Liver (tissue), 9 donors: ENCODE data around the gene PFKFB3. TPM values are rescaled to one million over a fixed set of nuclear protein-coding genes. Genes with fewer than 3 reads are reported as not detected.

Experiments
- DNase-seq: peaks from one replicate; pipeline ENCODE4 v3.0.0-alpha.2; 2017; ENCODE audit warnings: low spot score
- H3K27ac ChIP-seq, 2 donors: one replicate each; pipeline ENCODE4 v1.7.0; 2013; ENCODE audit warnings: inconsistent platforms in 2 of 2, low read length in 2 of 2, control low read depth in 1 of 2, low read depth in 1 of 2, mild to moderate bottlenecking in 1 of 2
- H3K27me3 ChIP-seq, 4 donors: one replicate each; pipeline versions ENCODE4 v1.6.1 to v1.7.0; 2013; ENCODE audit warnings: low read length in 3 of 4, inconsistent platforms in 1 of 4, mild to moderate bottlenecking in 1 of 4, moderate library complexity in 1 of 4; ENCODE audit not compliant: control insufficient read depth in 4 of 4, insufficient read depth in 4 of 4
- H3K36me3 ChIP-seq, 4 donors: one replicate each; pipeline versions ENCODE4 v1.6.1 to v1.7.0; 2013; ENCODE audit warnings: low read length in 3 of 4, mild to moderate bottlenecking in 3 of 4, low read depth in 1 of 4, moderate library complexity in 1 of 4; ENCODE audit not compliant: control insufficient read depth in 4 of 4, insufficient read depth in 3 of 4
- H3K4me1 ChIP-seq, 4 donors: one replicate each; pipeline versions ENCODE4 v1.6.1 to v1.7.0; 2013; ENCODE audit warnings: low read length in 3 of 4, mild to moderate bottlenecking in 3 of 4, moderate library complexity in 1 of 4; ENCODE audit not compliant: control insufficient read depth in 4 of 4, insufficient read depth in 4 of 4
- H3K4me3 ChIP-seq, 3 donors: one replicate each; pipeline versions ENCODE4 v1.6.1 to v1.7.0; 2013; ENCODE audit warnings: low read length in 3 of 3, control low read depth in 1 of 3, low read depth in 1 of 3, mild to moderate bottlenecking in 1 of 3
- H3K9ac ChIP-seq, 2 donors: one replicate each; pipeline ENCODE4 v1.7.0; 2013; ENCODE audit warnings: low read length in 2 of 2, mild to moderate bottlenecking in 2 of 2, moderate library complexity in 2 of 2, control low read depth in 1 of 2, low read depth in 1 of 2
- H3K9me3 ChIP-seq, 4 donors: one replicate each; pipeline versions ENCODE4 v1.6.1 to v1.7.0; 2013; ENCODE audit warnings: low read length in 3 of 4; ENCODE audit not compliant: control insufficient read depth in 4 of 4
- EGR1 ChIP-seq, 2 donors: IDR thresholded peaks; 2 replicates each; pipeline ENCODE4 v1.6.1; 2016 to 2018; ENCODE audit warnings: antibody characterized with exemption in 2 of 2, low read depth in 2 of 2
- FOXA2 ChIP-seq: IDR thresholded peaks from 2 replicates; pipeline ENCODE4 v1.6.1; 2016; ENCODE audit warnings: antibody characterized with exemption
- GABPA ChIP-seq, 2 donors: IDR thresholded peaks in 1 of 2; conservative IDR thresholded peaks in 1 of 2; 2 replicates each; pipeline ENCODE4 v1.6.1; 2016; ENCODE audit warnings: antibody characterized with exemption in 2 of 2, mild to moderate bottlenecking in 1 of 2, moderate library complexity in 1 of 2
- HNF4A ChIP-seq, 2 donors: conservative IDR thresholded peaks; 2 replicates each; pipeline ENCODE4 v1.6.1; 2016; ENCODE audit warnings: antibody characterized with exemption in 2 of 2, mild to moderate bottlenecking in 2 of 2
- HNF4G ChIP-seq: IDR thresholded peaks from 2 replicates; pipeline ENCODE4 v1.6.1; 2016; ENCODE audit warnings: antibody characterized with exemption
- JUND ChIP-seq, 2 donors: IDR thresholded peaks; 2 replicates each; pipeline ENCODE4 v1.6.1; 2016; ENCODE audit warnings: antibody characterized with exemption in 2 of 2
- RAD21 ChIP-seq, 2 donors: IDR thresholded peaks; 2 replicates each; pipeline ENCODE4 v1.6.1; 2016; ENCODE audit warnings: antibody characterized with exemption in 2 of 2, mild to moderate bottlenecking in 2 of 2
- RXRA ChIP-seq, 2 donors: IDR thresholded peaks; 2 replicates each; pipeline ENCODE4 v1.6.1; 2017 to 2018; ENCODE audit warnings: antibody characterized with exemption in 2 of 2, mild to moderate bottlenecking in 1 of 2
- SP1 ChIP-seq: IDR thresholded peaks from 2 replicates; pipeline ENCODE4 v1.6.1; 2018; ENCODE audit warnings: antibody characterized with exemption, mild to moderate bottlenecking
- TAF1 ChIP-seq: conservative IDR thresholded peaks from 2 replicates; pipeline ENCODE4 v1.6.1; 2016; ENCODE audit warnings: antibody characterized with exemption, mild to moderate bottlenecking
- WGBS: extraction: QIAGEN DNeasy Blood & Tissue Kit; methylation state at CpG from one replicate; pipeline ENCODE4 v1.1.7; 2013; 5-methylcytosine and 5-hydroxymethylcytosine counted together
- polyA plus RNA-seq, 2 donors: library from polyadenylated mRNA; stranded (reverse) in 1 of 2; unstranded in 1 of 2; fragments of 200-250 nt in 1 of 2; fragments of >200 nt in 1 of 2; fragmentation: Nextera tagmentation in 1 of 2; extraction: Ambion mirVana in 1 of 2; gene quantifications; one replicate each; pipeline versions ENCODE4 v1.2.1 to v1.2.3, GENCODE V29; 2013 to 2015
- total RNA-seq, 2 donors: library from RNA; depleted of rRNA; stranded (reverse); fragments of >200 nt; gene quantifications; one replicate each; pipeline ENCODE4 v1.2.3, GENCODE V29; 2014
- TF ChIP-seq, protein P1 (sequence below): IDR thresholded peaks from 2 replicates; pipeline ENCODE4 v1.6.1; 2016; ENCODE audit warnings: antibody characterized with exemption, mild to moderate bottlenecking
- TF ChIP-seq, protein P2 (sequence below): fragments of 150-350 bp; IDR thresholded peaks from 2 replicates; pipeline ENCODE4 v1.5.1; 2017; ENCODE audit warnings: improper control_type of control experiment, low read depth, low read length; ENCODE audit not compliant: missing input control
- TF ChIP-seq, protein P3 (sequence below): IDR thresholded peaks from 2 replicates; pipeline ENCODE4 v1.6.1; 2016; ENCODE audit warnings: antibody characterized with exemption
- TF ChIP-seq, protein P4 (sequence below): IDR thresholded peaks from 2 replicates; pipeline ENCODE4 v1.6.1; 2016; ENCODE audit warnings: antibody characterized with exemption
- donor health status: healthy.
- donor health status: healthy.
- donor health status: healthy.
- donor health status: healthy.
- donor health status: healthy.

Gene PFKFB3
- total and polyA plus RNA-seq, 4 donors: 1.6 to 9.1 (median 5.8) TPM

DNA sequence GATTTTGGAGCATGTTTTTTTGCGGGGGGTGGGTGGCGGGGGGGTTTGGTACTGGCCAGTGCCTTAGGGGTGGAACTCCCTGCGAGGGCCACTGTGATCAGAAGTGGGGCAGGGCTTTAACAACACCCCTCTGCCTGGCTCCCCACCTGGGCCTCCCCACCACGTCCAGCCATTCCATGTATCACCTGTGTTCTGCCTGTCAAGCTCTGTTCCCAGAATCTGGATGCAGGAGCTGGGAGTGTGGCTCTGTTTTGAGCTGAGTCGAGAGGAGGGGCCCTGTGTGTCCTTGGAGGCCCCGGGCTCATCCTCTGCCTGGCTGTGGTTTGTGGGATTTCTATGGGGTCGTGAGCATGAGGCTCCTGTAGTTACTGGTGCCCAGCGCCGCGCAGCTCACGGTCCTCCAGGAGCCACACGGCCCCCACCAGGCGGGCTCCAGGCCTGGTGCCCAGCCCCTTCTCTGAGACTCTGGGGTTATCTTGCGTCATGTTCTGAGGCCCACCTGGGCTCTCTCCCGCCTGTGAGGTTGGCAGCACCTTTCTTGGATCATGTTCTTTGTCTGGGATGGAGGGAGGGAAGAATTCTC lies 29.6 kb downstream of the PFKFB3 start:
- Histone ChIP-seq H3K27ac (no peak overlapping the region), H3K27me3 (no peaks in the 10 kb centered on the region), H3K4me1 (no peaks in the 10 kb centered on the region), H3K36me3 (peaks cover 7 to 64% (median 20%) of the 10 kb centered on the region in 4 donors), H3K4me3 (no peak overlapping the region), H3K9ac (no peak overlapping the region), H3K9me3 (no peaks in the 10 kb centered on the region)
- TF ChIP-seq RAD21 (IDR thresholded peaks at IDR 0.05) (no peak), JUND (IDR thresholded peaks at IDR 0.05) (no peak), GABPA (IDR thresholded peaks at IDR 0.05 in 1 of 2, conservative IDR thresholded peaks at IDR 0.05 in 1 of 2) (no peak), FOXA2 (no peak), HNF4G (no peak), TAF1 (no peak), SP1 (no peak), HNF4A (conservative IDR thresholded peaks at IDR 0.05) (no peak), RXRA (IDR thresholded peaks at IDR 0.05) (no peak), EGR1 (IDR thresholded peaks at IDR 0.05; ENCODE audit: low read depth in 2 of 2) (no peak)
- TF ChIP-seq, protein P1, sequence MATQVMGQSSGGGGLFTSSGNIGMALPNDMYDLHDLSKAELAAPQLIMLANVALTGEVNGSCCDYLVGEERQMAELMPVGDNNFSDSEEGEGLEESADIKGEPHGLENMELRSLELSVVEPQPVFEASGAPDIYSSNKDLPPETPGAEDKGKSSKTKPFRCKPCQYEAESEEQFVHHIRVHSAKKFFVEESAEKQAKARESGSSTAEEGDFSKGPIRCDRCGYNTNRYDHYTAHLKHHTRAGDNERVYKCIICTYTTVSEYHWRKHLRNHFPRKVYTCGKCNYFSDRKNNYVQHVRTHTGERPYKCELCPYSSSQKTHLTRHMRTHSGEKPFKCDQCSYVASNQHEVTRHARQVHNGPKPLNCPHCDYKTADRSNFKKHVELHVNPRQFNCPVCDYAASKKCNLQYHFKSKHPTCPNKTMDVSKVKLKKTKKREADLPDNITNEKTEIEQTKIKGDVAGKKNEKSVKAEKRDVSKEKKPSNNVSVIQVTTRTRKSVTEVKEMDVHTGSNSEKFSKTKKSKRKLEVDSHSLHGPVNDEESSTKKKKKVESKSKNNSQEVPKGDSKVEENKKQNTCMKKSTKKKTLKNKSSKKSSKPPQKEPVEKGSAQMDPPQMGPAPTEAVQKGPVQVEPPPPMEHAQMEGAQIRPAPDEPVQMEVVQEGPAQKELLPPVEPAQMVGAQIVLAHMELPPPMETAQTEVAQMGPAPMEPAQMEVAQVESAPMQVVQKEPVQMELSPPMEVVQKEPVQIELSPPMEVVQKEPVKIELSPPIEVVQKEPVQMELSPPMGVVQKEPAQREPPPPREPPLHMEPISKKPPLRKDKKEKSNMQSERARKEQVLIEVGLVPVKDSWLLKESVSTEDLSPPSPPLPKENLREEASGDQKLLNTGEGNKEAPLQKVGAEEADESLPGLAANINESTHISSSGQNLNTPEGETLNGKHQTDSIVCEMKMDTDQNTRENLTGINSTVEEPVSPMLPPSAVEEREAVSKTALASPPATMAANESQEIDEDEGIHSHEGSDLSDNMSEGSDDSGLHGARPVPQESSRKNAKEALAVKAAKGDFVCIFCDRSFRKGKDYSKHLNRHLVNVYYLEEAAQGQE: no peak
- TF ChIP-seq, protein P2, sequence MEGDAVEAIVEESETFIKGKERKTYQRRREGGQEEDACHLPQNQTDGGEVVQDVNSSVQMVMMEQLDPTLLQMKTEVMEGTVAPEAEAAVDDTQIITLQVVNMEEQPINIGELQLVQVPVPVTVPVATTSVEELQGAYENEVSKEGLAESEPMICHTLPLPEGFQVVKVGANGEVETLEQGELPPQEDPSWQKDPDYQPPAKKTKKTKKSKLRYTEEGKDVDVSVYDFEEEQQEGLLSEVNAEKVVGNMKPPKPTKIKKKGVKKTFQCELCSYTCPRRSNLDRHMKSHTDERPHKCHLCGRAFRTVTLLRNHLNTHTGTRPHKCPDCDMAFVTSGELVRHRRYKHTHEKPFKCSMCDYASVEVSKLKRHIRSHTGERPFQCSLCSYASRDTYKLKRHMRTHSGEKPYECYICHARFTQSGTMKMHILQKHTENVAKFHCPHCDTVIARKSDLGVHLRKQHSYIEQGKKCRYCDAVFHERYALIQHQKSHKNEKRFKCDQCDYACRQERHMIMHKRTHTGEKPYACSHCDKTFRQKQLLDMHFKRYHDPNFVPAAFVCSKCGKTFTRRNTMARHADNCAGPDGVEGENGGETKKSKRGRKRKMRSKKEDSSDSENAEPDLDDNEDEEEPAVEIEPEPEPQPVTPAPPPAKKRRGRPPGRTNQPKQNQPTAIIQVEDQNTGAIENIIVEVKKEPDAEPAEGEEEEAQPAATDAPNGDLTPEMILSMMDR: no peak
- TF ChIP-seq, protein P3, sequence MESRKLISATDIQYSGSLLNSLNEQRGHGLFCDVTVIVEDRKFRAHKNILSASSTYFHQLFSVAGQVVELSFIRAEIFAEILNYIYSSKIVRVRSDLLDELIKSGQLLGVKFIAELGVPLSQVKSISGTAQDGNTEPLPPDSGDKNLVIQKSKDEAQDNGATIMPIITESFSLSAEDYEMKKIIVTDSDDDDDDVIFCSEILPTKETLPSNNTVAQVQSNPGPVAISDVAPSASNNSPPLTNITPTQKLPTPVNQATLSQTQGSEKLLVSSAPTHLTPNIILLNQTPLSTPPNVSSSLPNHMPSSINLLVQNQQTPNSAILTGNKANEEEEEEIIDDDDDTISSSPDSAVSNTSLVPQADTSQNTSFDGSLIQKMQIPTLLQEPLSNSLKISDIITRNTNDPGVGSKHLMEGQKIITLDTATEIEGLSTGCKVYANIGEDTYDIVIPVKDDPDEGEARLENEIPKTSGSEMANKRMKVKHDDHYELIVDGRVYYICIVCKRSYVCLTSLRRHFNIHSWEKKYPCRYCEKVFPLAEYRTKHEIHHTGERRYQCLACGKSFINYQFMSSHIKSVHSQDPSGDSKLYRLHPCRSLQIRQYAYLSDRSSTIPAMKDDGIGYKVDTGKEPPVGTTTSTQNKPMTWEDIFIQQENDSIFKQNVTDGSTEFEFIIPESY: no peak
- TF ChIP-seq, protein P4, sequence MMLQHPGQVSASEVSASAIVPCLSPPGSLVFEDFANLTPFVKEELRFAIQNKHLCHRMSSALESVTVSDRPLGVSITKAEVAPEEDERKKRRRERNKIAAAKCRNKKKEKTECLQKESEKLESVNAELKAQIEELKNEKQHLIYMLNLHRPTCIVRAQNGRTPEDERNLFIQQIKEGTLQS: no peak
- no peak for DNase-seq
- 95% methylated on average over 15 of the region's 15 CpGs for WGBS
